ENCODE measurements around the gene MPHOSPH6. TPM values are rescaled to one million over a fixed set of nuclear protein-coding genes. Genes with fewer than 3 reads are reported as not detected.
"Not testable (repeated sequence)": the region's sequence is repeated elsewhere in the genome, so short reads cannot be mapped to it uniquely, and the experiment has no call there.

Gene MPHOSPH6
- total RNA-seq (10 to 100 TPM in 1 of 4 donors, 1 to 10 TPM in 3; 5.3 to 11.8 (median 8.9) TPM), polyA plus RNA-seq (10 to 100 TPM; 14.8 to 38.4 (median 22.7) TPM)
- long read RNA-seq, donor 1, partial matches to known transcripts: 0 of 2 reads
- long read RNA-seq, donor 1, other reads (novel, unspliced or antisense): 1 of 2 reads
- long read RNA-seq, donor 2, transcript MPHOSPH6-207 (2 exons, 392 nt): minor isoform, 7 of 28 reads
- long read RNA-seq, donor 2, transcript MPHOSPH6-201 (5 exons, 1,103 nt): major isoform, 16 of 28 reads
- long read RNA-seq, donor 2, partial matches to known transcripts: 0 of 28 reads
- long read RNA-seq, donor 2, other reads (novel, unspliced or antisense): 5 of 28 reads

- 0 to 1% (median 0%) methylated on average over 79 to 89 of the region's 89 CpGs for WGBS, 3 donors
- H3K9me3 ChIP-seq: no peaks in the 10 kb centered on the region
- H3K4me3 ChIP-seq: peak within 1 kb of the TSS; percentile 96
- peak; percentile 3 for TF ChIP-seq CTCF (IDR thresholded peaks at IDR 0.05)
- H3K27me3 ChIP-seq (ENCODE audit: insufficient read depth in 3 of 3, low read length in 2 of 3): peaks cover 0 to 13% (median 0%) of the 10 kb centered on the region in 3 donors
- peaks cover 0 to 11% of the 10 kb centered on the region in 2 donors for H3K36me3 ChIP-seq (ENCODE audit: insufficient read depth in 1 of 2, low read depth in 1 of 2)
- peak; percentile 94 for DNase-seq
- peak within 1 kb of the TSS; percentile 79 for H3K27ac ChIP-seq
- intact Hi-C loops (cut with DNase I): no loop called here
- H3K4me1 ChIP-seq: peaks cover 8% of the 10 kb centered on the region
- ATAC-seq: peak; percentile 99 to 100 (median 100)
Observed at GRCh38 chr16:82169861-82170845, at the start of gene MPHOSPH6. Gene MPHOSPH6 (minus strand): TSS chr16:82170224. CDS start chr16:82170175, 49 bp downstream.

GRCh38 chr16:82219298-82219697 is 49.3 kb upstream of the MPHOSPH6 start:
- Histone ChIP-seq H3K27me3 (ENCODE audit: insufficient read depth in 3 of 3, low read length in 2 of 3) (peaks cover 0 to 4% (median under 1%) of the 10 kb centered on the region in 3 donors), H3K36me3 (ENCODE audit: insufficient read depth in 1 of 2, low read depth in 1 of 2) (no peaks in the 10 kb centered on the region), H3K27ac (no peak overlapping the region), H3K9me3 (no peaks in the 10 kb centered on the region), H3K4me3 (no peak overlapping the region), H3K4me1 (no peaks in the 10 kb centered on the region)
- WGBS, 3 donors: 71 to 77% (median 73%) methylated on average over 12 of the region's 12 CpGs
- TF ChIP-seq CTCF (IDR thresholded peaks at IDR 0.05): no peak
- ATAC-seq: no peak
- intact Hi-C loops (cut with DNase I): no loop called here
- DNase-seq: no peak

GRCh38 chr16:82209314-82209713 is 39.3 kb upstream of the MPHOSPH6 start:
- H3K27me3 ChIP-seq (ENCODE audit: insufficient read depth in 3 of 3, low read length in 2 of 3); H3K27ac ChIP-seq; intact Hi-C loops (cut with DNase I); H3K36me3 ChIP-seq (ENCODE audit: insufficient read depth in 1 of 2, low read depth in 1 of 2); H3K4me1 ChIP-seq; H3K4me3 ChIP-seq; H3K9me3 ChIP-seq; ATAC-seq; DNase-seq: not testable (repeated sequence)
- WGBS, 3 donors: 89 to 94% (median 92%) methylated on average over 9 of the region's 9 CpGs

GRCh38 chr16:82203198-82203597 is 33.2 kb upstream of the MPHOSPH6 start:
- no peak for TF ChIP-seq CTCF (IDR thresholded peaks at IDR 0.05)
- ATAC-seq: no peak
- Histone ChIP-seq H3K36me3 (ENCODE audit: insufficient read depth in 1 of 2, low read depth in 1 of 2) (no peaks in the 10 kb centered on the region), H3K4me1 (no peaks in the 10 kb centered on the region), H3K27ac (no peak overlapping the region), H3K4me3 (no peak overlapping the region), H3K9me3 (no peaks in the 10 kb centered on the region), H3K27me3 (ENCODE audit: insufficient read depth in 3 of 3, low read length in 2 of 3) (no peaks in the 10 kb centered on the region)
- intact Hi-C loops (cut with DNase I): no loop called here
- DNase-seq: no peak

- no peaks in the 10 kb centered on the region for H3K27me3 ChIP-seq (ENCODE audit: insufficient read depth in 3 of 3, low read length in 2 of 3)
- DNase-seq (no peak), ATAC-seq (no peak)
- no peaks in the 10 kb centered on the region for H3K9me3 ChIP-seq
- no peaks in the 10 kb centered on the region for H3K4me1 ChIP-seq
- H3K4me3 ChIP-seq: no peak overlapping the region
- no peak for TF ChIP-seq CTCF (IDR thresholded peaks at IDR 0.05)
- H3K36me3 ChIP-seq (ENCODE audit: insufficient read depth in 1 of 2, low read depth in 1 of 2): no peaks in the 10 kb centered on the region
- H3K27ac ChIP-seq: no peak overlapping the region
- intact Hi-C loops (cut with DNase I): no loop called here
- WGBS, 3 donors: 15 to 23% (median 22%) methylated on average over 1 of the region's 1 CpG
Observed at GRCh38 chr16:82201926-82202325, 31.9 kb upstream of the MPHOSPH6 start.

Measured in psoas muscle (tissue), 8 donors.